ENCODE measurements around the gene LAMC1. TPM values are rescaled to one million over a fixed set of nuclear protein-coding genes. Genes with fewer than 3 reads are reported as not detected.

Gene LAMC1
- total RNA-seq (2014; rRNA removed; shearing (Covaris generic)): 686 and 727 TPM in 2 replicates
- 176 and 185 TPM in 2 replicates for polyA plus RNA-seq (2016; fragmentation: Nextera tagmentation; extraction: Ambion mirVana)

GRCh38 chr1:183023146-183023600 is at the start of gene LAMC1:
LAMC1 (plus strand) TSS chr1:183023420; CDS start chr1:183023717, 297 bp downstream.
- peak within 1 kb of the TSS; percentile 58 for H2AFZ ChIP-seq
- H3F3A ChIP-seq (ENCODE audit: insufficient read depth): peaks cover 43% of the 10 kb centered on the region
- peak within 1 kb of the TSS; percentile 95 for H3K9ac ChIP-seq
- H3K4me2 ChIP-seq (ENCODE audit: unreplicated experiment): peak within 1 kb of the TSS; percentile 99
- 0 to 3% methylated on average over 28 to 34 of the region's 65 CpGs for WGBS, 2 experiments (ENCODE audit: low coverage in 1 of 2, low lambda C conversion rate in 2 of 2, missing lambda C conversion rate in 2 of 2)
- no peaks in the 10 kb centered on the region for H4K20me1 ChIP-seq (ENCODE audit: insufficient read depth)
- in situ Hi-C loops (cut with MboI): no loop called here
- H3K79me2 ChIP-seq (ENCODE audit: insufficient read depth): peaks cover 45% of the 10 kb centered on the region
- H3K9me3 ChIP-seq (ENCODE audit: low read depth): no peaks in the 10 kb centered on the region
- peak; percentile 93 for DNase-seq
- peaks cover 16% of the 10 kb centered on the region; the same call in 1 of the 2 replicates for H3K36me3 ChIP-seq (ENCODE audit: low read depth)
- H3K27ac ChIP-seq: peak within 1 kb of the TSS; percentile 98
- peak within 1 kb of the TSS; percentile 97 for H3K4me3 ChIP-seq
- no peaks in the 10 kb centered on the region for H3K27me3 ChIP-seq (replicated peaks; ENCODE audit: insufficient read depth)
- TF ChIP-seq EZH2phosphoT487 (IDR thresholded peaks at IDR 0.05; ENCODE audit: insufficient read depth, low read depth): no peak
- TF ChIP-seq EZH2 (IDR thresholded peaks at IDR 0.05; ENCODE audit: insufficient read depth, poor library complexity, severe bottlenecking): no peak
- peaks cover 17% of the 10 kb centered on the region for H3K4me1 ChIP-seq (ENCODE audit: insufficient read depth)
- no peaks in the 10 kb centered on the region for H3K9me2 ChIP-seq (ENCODE audit: insufficient read depth)

DNA sequence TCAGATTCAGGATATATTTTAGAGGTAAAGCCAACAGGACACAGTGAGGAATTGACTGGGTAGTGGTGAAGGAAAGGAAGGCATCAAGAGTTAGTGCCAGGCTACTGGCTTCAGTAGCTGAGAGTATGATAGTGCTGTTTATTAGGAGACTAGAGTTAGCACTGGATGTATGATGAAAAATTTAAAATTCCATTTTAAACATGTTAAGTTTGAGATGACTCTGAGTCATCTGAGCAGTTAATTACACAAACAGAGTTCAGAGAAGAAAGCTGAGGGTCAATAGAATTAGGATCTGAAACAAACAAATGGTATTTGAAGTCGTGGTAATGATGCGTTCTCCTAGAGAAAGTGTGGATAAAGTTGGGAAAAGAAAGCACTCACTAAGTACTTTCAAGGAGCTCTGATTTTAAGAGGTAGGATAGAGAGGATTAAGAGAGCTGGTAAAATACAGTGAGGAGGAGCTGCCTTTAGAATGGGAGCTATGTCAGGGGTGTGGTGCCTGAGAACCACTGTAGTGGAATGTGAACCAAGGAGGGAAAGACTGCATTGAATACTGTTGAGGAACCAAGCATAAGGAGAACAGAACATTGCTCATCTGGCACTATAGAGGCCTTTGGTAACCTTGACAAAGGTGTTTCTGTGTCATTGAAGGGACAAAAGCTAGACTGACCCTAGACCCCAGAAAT is 48.6 kb upstream of the LAMC1 start:
- H3K4me2 ChIP-seq (ENCODE audit: unreplicated experiment): no peak overlapping the region
- no peaks in the 10 kb centered on the region for H3K79me2 ChIP-seq (ENCODE audit: insufficient read depth)
- peaks cover 12% of the 10 kb centered on the region; the same call in 1 of the 2 replicates for H3F3A ChIP-seq (ENCODE audit: insufficient read depth)
- in situ Hi-C loops (cut with MboI): no loop called here
- H3K9me2 ChIP-seq (ENCODE audit: insufficient read depth): no peaks in the 10 kb centered on the region
- H4K20me1 ChIP-seq (ENCODE audit: insufficient read depth): no peaks in the 10 kb centered on the region
- H3K36me3 ChIP-seq (ENCODE audit: low read depth): no peaks in the 10 kb centered on the region
- H3K4me1 ChIP-seq (ENCODE audit: insufficient read depth): peaks cover 17% of the 10 kb centered on the region
- H2AFZ ChIP-seq: peak overlapping the region; percentile 68
- 75 to 77% methylated on average over 2 of the region's 2 CpGs for WGBS, 2 experiments (ENCODE audit: low coverage in 1 of 2, low lambda C conversion rate in 2 of 2, missing lambda C conversion rate in 2 of 2)
- H3K9me3 ChIP-seq (ENCODE audit: low read depth): no peaks in the 10 kb centered on the region
- H3K27ac ChIP-seq: peak overlapping the region; percentile 20; the same call in 1 of the 2 replicates
- DNase-seq: peak; percentile 45
- TF ChIP-seq EZH2 (IDR thresholded peaks at IDR 0.05; ENCODE audit: insufficient read depth, poor library complexity, severe bottlenecking) (no peak), EZH2phosphoT487 (IDR thresholded peaks at IDR 0.05; ENCODE audit: insufficient read depth, low read depth) (no peak)
- H3K4me3 ChIP-seq: no peak overlapping the region
- H3K9ac ChIP-seq: no peak overlapping the region
- no peaks in the 10 kb centered on the region for H3K27me3 ChIP-seq (replicated peaks; ENCODE audit: insufficient read depth)

DNA sequence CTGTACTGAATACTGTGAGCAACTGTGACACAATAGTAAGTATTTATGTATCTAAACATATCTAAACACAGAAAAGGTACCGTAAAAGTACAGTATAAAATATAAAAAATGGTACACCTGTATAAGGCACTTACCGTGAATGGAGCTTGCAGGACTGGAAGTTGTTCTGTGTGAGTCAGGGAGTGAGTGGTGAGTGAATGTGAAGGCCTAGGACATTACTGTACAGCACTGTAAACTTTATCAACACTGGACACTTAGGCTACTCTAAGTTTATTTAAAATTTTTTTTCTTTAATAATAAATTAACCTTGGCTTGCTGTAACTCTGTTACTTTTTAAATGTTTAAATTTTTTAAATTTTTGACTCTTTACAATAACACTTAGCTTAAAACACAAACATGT is 45.7 kb upstream of the LAMC1 start:
- Histone ChIP-seq H3K27ac (no peak overlapping the region), H3K9me2 (ENCODE audit: insufficient read depth) (no peaks in the 10 kb centered on the region), H3K36me3 (ENCODE audit: low read depth) (no peaks in the 10 kb centered on the region), H3K79me2 (ENCODE audit: insufficient read depth) (no peaks in the 10 kb centered on the region), H3K4me3 (no peak overlapping the region), H3F3A (ENCODE audit: insufficient read depth) (peaks cover 12% of the 10 kb centered on the region; the same call in 1 of the 2 replicates), H3K9ac (no peak overlapping the region), H3K4me2 (ENCODE audit: unreplicated experiment) (no peak overlapping the region), H2AFZ (no peak overlapping the region), H3K27me3 (replicated peaks; ENCODE audit: insufficient read depth) (no peaks in the 10 kb centered on the region), H4K20me1 (ENCODE audit: insufficient read depth) (no peaks in the 10 kb centered on the region), H3K4me1 (ENCODE audit: insufficient read depth) (peaks cover 17% of the 10 kb centered on the region), H3K9me3 (ENCODE audit: low read depth) (no peaks in the 10 kb centered on the region)
- DNase-seq: peak; percentile 24
- WGBS, 2 experiments (ENCODE audit: low coverage in 1 of 2, low lambda C conversion rate in 2 of 2, missing lambda C conversion rate in 2 of 2): 95 to 98% methylated on average over 2 of the region's 2 CpGs
- TF ChIP-seq EZH2phosphoT487 (IDR thresholded peaks at IDR 0.05; ENCODE audit: insufficient read depth, low read depth) (no peak), EZH2 (IDR thresholded peaks at IDR 0.05; ENCODE audit: insufficient read depth, poor library complexity, severe bottlenecking) (no peak)
- in situ Hi-C loops (cut with MboI): no loop called here

GRCh38 chr1:182978151-182978853 is 44.9 kb upstream of the LAMC1 start:
- Histone ChIP-seq H3K4me1 (ENCODE audit: insufficient read depth) (peaks cover 17% of the 10 kb centered on the region), H3K27ac (no peak overlapping the region), H4K20me1 (ENCODE audit: insufficient read depth) (no peaks in the 10 kb centered on the region), H3K27me3 (replicated peaks; ENCODE audit: insufficient read depth) (no peaks in the 10 kb centered on the region), H3K9me3 (ENCODE audit: low read depth) (no peaks in the 10 kb centered on the region), H3K36me3 (ENCODE audit: low read depth) (no peaks in the 10 kb centered on the region), H3K4me2 (ENCODE audit: unreplicated experiment) (no peak overlapping the region), H3F3A (ENCODE audit: insufficient read depth) (peaks cover 12% of the 10 kb centered on the region; the same call in 1 of the 2 replicates), H2AFZ (no peak overlapping the region), H3K9ac (no peak overlapping the region), H3K9me2 (ENCODE audit: insufficient read depth) (no peaks in the 10 kb centered on the region), H3K79me2 (ENCODE audit: insufficient read depth) (no peaks in the 10 kb centered on the region), H3K4me3 (no peak overlapping the region)
- no peak for DNase-seq
- 88 to 93% methylated on average over 6 of the region's 6 CpGs for WGBS, 2 experiments (ENCODE audit: low coverage in 1 of 2, low lambda C conversion rate in 2 of 2, missing lambda C conversion rate in 2 of 2)
- in situ Hi-C loops (cut with MboI): no loop called here
- no peak for TF ChIP-seq EZH2phosphoT487 (IDR thresholded peaks at IDR 0.05; ENCODE audit: insufficient read depth, low read depth)
- TF ChIP-seq EZH2 (IDR thresholded peaks at IDR 0.05; ENCODE audit: insufficient read depth, poor library complexity, severe bottlenecking): no peak
